GM18873 (cell line): Measurements from ENCODE around the gene MUC20.
"Not testable (repeated sequence)": the region's sequence is repeated elsewhere in the genome, so short reads cannot be mapped to it uniquely, and the experiment has no call there.

Experiments used
- ATAC-seq: cut with Tn5 transposase; IDR thresholded peaks from one replicate; pipeline ENCODE4 v1.9.1; 2021; ENCODE audit warnings: mild to moderate bottlenecking, moderate library complexity, moderate number of reproducible peaks; ENCODE audit not compliant: unreplicated experiment, low FRiP score

The MUC20 gene

DNA sequence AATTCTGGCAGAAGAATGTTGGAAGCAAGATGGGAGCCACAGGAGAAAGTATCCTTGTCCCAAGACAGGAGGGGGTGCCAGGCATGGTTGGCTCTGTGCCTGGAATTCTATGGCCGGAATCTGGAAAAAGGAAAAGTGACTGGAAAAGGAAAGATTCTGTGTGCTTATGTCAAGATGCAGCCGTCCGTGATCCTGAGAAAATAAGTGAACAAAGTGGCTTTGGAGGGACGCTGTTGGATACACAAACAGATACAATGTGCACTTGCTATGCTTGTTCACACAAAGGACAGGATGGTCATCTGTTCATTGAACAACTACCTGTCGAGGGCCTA lies 28.5 kb upstream of the MUC20 start:
- no peak for ATAC-seq

DNA sequence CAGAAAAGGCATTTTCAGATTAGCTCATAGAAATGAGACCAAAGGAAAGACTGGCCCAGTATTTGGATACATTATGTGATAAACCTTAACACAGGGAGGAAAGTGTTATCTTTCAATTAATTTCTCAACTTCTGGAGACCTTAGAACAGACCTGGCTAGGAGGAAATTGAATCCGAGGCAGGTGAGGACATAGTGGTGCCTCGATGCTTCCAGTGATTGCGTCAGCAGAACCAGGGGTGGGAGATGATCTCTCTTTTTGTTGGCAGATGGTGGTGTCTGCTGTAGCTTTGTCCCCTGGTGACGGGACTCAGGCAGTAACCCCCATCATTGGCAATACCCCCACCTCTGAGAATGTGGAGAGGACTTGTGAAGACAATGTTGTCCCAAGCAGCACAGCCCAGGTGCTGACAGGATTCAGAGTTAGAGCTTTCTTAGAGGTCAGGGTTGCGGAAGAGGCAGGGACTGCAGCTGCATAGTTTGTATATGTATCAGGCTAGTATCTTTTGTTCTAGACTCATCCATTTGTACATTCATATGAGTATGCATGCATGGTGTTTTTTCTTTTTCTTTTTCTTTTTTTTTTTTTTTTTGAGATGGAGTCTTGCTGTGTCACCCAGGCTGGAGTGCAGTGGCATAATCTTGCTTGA lies 27.9 kb upstream of the MUC20 start:
- no peak for ATAC-seq

- ATAC-seq: no peak
Observed at GRCh38 chr3:195693428-195694216, 27.2 kb upstream of the MUC20 start.

- not testable (repeated sequence) for ATAC-seq
Observed at GRCh38 chr3:195694217-195695076, 26.3 kb upstream of the MUC20 start.

DNA sequence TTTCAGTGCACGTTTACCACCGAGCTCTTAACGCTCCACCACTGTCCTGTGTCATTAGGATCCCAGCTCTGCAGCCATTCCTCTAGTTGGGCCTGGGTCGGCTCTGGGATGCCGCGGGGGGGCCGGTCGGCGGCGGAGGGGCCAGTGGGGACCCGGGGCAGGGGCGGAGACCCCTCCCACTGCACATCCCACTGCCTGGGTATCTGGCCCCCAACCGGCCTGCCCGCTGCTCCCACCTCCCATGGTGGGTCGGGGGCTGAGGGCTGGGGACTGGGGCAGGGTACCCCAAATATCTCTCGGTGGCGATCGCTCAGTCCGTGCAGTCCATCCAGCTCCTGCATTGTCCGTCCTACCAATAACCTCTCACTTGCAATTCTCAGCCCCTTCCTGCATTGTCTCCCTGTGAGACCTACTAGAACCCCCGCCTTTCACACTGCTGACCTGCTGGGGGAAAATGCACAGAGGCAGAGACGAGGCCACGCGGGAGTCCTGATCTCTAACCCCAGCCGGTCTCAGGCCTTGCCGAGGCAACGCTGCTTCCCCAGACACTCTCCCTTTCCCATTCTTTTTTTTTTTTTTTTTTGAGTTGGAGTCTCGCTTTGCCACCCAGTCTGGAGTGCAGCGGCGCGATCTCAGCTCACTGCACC lies 24.0 kb upstream of the MUC20 start:
- ATAC-seq: no peak

GRCh38 chr3:195697582-195698324 lies 23.0 kb upstream of the MUC20 start:
- ATAC-seq: no peak

DNA sequence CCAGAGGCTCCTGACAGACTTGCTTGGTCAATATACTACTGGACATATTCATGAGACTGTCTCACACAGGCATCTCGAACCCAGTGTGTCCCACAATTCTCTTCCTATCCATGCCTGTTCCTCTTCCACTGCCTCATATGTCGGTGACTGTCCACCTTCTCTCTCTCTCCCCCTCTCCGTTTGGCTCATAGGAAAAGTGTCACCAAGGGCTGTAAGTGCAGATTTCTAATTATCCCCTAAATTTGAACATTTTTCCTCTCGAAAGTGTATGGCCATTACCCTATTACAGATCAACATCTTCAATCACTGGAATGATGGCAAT lies 22.5 kb upstream of the MUC20 start:
- ATAC-seq: no peak

DNA sequence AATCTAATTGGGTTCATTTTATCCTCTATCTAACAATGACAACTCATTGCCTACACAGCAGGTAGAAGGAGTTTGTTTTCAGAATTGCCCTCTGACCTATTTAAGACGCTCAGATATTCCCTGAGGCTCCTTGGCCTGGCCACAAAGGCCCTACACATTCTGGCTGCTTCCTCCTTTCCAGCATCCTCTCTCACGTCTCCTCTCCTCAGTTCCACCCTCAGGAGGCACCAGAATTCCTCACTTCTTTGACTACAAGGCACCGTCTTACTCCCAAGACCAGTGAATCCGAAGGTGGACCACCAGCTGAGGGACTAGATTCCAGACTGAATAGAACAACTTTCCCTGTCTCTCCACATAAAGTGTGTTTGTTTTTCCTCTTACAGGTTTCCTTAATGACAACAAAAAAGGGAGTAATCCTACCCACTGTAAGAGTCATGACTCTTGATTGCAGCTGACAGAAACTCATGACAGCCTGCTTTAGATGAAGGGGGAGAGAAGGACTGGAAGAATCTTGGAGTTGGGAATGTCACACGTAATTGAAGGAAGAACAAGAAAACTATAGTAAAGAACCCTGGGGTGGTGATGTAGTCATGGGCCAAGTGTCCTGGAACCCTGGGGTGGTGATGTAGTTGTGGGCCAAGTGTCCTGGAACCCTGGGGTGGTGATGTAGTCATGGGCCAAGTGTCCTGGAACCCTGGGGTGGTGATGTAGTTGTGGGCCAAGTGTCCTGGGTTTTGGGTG lies 22.0 kb upstream of the MUC20 start:
- ATAC-seq: no peak

DNA sequence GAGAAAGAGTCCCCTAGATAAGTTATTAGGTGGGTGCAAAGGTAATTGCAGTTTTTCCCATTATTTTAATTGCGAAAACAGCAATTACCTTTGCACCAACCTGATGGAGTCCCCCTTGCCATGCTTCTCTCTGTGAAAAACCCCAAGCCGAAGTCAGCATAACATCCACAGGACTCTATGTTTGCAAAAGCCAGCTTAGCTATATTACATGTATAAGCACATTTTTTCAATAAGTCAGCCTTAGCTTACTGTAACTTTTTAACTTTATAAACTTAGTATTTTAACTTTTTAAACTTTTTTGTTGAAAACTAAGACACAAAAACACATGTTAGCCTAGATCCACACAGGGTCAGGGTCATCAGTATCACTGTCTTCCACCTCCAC lies 21.4 kb upstream of the MUC20 start:
- ATAC-seq: no peak

DNA sequence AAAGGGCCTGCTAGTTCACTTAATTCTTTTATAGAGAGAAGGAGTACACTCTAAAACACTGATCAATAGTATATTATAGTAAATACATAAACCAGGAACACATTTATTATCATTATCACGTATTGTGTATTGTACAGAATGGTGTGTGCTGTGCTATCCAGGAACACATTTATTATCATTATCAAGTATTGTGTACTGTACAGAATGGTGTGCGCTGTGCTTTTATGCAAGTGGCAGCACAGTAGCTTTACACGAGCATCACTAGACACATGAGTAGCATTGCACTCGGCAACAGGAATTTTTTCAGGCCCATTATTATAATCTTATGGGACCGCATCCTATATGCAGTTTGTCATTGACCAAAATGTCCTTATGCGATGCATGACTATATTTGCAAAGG lies 20.9 kb upstream of the MUC20 start:
- ATAC-seq: no peak

DNA sequence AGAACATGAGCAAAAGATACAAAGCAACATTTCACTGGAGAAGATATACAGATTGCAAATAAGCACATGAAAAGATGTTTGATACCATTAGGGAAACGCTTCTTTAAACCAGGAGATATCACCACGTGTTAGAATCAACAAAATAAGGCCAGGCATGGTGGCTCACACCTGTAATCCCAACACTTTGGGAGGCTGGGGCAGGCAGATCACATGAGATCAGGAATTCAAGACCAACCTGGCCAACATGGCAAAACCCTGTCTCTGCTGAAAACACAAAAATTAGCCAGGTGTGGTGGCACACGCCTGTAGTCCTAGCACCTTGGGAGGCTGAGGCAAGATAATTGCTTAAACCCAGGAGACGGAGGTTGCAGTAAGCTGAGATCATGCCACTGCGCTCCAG lies 20.5 kb upstream of the MUC20 start:
- ATAC-seq: no peak

GRCh38 chr3:195701042-195701915 lies 19.5 kb upstream of the MUC20 start:
- no peak for ATAC-seq

DNA sequence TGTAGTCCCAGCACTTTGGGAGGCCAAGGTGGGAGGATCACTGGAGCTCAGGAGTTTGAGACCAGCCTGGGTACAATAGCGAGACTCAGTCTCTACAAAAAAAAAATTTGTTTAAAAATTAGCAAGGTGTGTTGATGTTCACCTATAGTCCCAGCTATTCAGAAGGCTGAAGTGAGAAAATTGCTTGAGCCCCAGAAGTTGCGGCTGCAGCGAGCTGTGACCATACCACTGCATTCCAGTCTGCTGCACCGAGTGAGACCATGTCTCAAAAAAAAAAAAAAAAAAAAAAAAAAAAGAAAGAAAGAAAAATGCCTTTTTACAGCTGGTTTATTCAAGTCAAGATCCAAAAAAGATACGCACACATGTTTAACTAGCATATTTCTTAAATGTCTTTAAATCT lies 17.0 kb upstream of the MUC20 start:
- ATAC-seq: no peak

DNA sequence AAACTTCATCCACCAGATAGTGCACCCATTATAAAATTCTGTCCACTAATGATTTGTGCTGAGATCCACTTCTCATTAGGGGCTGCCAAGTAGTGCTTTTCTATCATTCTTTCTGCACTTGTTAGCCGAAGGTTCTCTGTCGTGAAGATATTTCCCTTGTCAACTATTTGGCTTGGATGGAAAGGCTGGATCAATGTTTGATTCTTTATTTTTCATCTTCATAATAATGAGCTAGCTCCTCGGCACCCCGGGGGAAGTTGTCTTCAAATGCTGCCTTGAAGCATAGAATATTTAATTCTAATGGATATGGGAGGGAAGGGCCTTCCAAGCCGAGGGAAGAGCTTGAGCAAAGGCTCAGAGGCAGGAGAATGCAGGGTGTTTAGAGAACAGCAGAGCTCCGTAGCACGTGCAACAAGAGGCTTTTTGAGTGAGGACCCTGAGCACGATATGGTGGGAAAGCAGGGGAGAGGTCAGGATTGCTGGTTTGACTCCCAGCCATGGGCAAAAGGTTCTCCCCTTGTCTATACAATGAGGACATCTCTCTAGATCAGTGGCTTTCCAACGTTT lies 16.3 kb upstream of the MUC20 start:
- no peak for ATAC-seq

- ATAC-seq: no peak
Observed at GRCh38 chr3:195705081-195705991, 15.4 kb upstream of the MUC20 start.

GRCh38 chr3:195708061-195708460 lies 12.7 kb upstream of the MUC20 start:
- no peak for ATAC-seq
